H1 (cell line): ENCODE results near the gene HNRNPK.

ENCODE experiments used
- CREB1 ChIP-seq: IDR thresholded peaks from 2 replicates; pipeline ENCODE4 v1.6.1; 2012; ENCODE audit warnings: inconsistent platforms
- EGR1 ChIP-seq: IDR thresholded peaks from 2 replicates; pipeline ENCODE4 v1.6.1; 2011; ENCODE audit warnings: low read depth, low read length, borderline replicate concordance
- EP300 ChIP-seq, 2 experiments: IDR thresholded peaks; 1 replicate in 1 of 2; 2 replicates in 1 of 2; pipeline ENCODE4 v1.6.1; 2011 to 2012; ENCODE audit warnings: low read depth in 2 of 2, low read length in 2 of 2, mild to moderate bottlenecking in 2 of 2, borderline replicate concordance in 1 of 2, inconsistent platforms in 1 of 2, moderate library complexity in 1 of 2
- JUND ChIP-seq: IDR thresholded peaks from 2 replicates; pipeline ENCODE4 v1.6.1; 2011; ENCODE audit warnings: mild to moderate bottlenecking, improper control_type of control experiment, low read length
- KDM5A ChIP-seq: fragments of 200-600 bp; IDR thresholded peaks from 2 replicates; pipeline ENCODE4 v1.7.1; 2012; ENCODE audit warnings: mild to moderate bottlenecking, low read length, inconsistent platforms, mixed read lengths
- NRF1 ChIP-seq: IDR thresholded peaks from 2 replicates; pipeline ENCODE4 v1.6.1; 2011; ENCODE audit warnings: mild to moderate bottlenecking, low read depth, low read length, improper control_type of control experiment
- RNF2 ChIP-seq: fragments of 200-900, 300-1000 bp; sonication (generic); IDR thresholded peaks from 2 replicates; pipeline ENCODE4 v1.7.1; 2016; ENCODE audit warnings: borderline replicate concordance, low read depth, mild to moderate bottlenecking, antibody characterized with exemption, low read length; ENCODE audit not compliant: poor library complexity, severe bottlenecking; ENCODE audit errors: missing control alignments
- SIN3A ChIP-seq, 2 experiments: IDR thresholded peaks in 1 of 2; conservative IDR thresholded peaks in 1 of 2; 2 replicates each; pipeline ENCODE4 v1.6.1; 2011 to 2012; ENCODE audit warnings: low read length in 2 of 2, improper control_type of control experiment in 1 of 2, low read depth in 1 of 2, mild to moderate bottlenecking in 1 of 2
- TBP ChIP-seq: IDR thresholded peaks from 2 replicates; pipeline ENCODE4 v1.6.1; 2011; ENCODE audit warnings: low read depth, low read length, improper control_type of control experiment
- TF ChIP-seq, protein P1 (sequence below), 3 experiments: IDR thresholded peaks; 1 replicate in 2 of 3; 2 replicates in 1 of 3; pipeline versions ENCODE4 v1.5.1 to v1.6.1; 2011; ENCODE audit warnings: low read length in 3 of 3, mild to moderate bottlenecking in 3 of 3, inconsistent platforms in 2 of 3, low read depth in 1 of 3, moderate library complexity in 1 of 3; ENCODE audit not compliant: insufficient read depth in 1 of 3; ENCODE audit errors: control extremely low read depth in 1 of 3

DNA sequence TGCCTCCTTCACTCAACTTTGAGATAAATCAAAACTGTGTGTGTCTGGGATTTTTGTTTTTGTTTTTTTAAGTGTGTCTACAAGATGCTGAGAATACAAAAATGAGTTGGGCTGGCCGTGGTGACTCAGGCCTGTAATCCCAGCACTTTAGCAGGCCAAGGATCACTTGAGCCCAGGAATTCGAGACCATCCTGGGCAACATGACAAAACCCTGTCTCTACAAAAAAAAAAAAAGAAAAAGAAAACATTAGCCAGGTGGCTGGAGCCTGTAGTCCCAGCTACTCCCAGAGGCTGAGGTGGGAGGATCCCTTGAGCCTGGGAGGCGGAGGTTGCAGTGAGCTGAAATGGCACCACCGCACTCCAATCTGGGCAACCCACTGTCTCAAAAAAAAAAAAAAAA is 21.0 kb downstream of the HNRNPK start:
- TF ChIP-seq, protein P1, sequence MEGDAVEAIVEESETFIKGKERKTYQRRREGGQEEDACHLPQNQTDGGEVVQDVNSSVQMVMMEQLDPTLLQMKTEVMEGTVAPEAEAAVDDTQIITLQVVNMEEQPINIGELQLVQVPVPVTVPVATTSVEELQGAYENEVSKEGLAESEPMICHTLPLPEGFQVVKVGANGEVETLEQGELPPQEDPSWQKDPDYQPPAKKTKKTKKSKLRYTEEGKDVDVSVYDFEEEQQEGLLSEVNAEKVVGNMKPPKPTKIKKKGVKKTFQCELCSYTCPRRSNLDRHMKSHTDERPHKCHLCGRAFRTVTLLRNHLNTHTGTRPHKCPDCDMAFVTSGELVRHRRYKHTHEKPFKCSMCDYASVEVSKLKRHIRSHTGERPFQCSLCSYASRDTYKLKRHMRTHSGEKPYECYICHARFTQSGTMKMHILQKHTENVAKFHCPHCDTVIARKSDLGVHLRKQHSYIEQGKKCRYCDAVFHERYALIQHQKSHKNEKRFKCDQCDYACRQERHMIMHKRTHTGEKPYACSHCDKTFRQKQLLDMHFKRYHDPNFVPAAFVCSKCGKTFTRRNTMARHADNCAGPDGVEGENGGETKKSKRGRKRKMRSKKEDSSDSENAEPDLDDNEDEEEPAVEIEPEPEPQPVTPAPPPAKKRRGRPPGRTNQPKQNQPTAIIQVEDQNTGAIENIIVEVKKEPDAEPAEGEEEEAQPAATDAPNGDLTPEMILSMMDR (IDR thresholded peaks at IDR 0.05; ENCODE audit: control extremely low read depth in 1 of 3, insufficient read depth in 1 of 3, low read depth in 1 of 3, low read length in 3 of 3) = no peak
- TF ChIP-seq RNF2 (no peak), JUND (no peak), NRF1 (no peak), TBP (no peak), CREB1 (no peak), KDM5A (no peak), EP300 (IDR thresholded peaks at IDR 0.05; ENCODE audit: borderline replicate concordance in 1 of 2, low read depth in 2 of 2, low read length in 2 of 2) (no peak), SIN3A (conservative IDR thresholded peaks at IDR 0.05 in 1 of 2, IDR thresholded peaks at IDR 0.05 in 1 of 2; ENCODE audit: low read depth in 1 of 2, low read length in 2 of 2) (no peak), EGR1 (no peak)
